ENCODE data around the gene RTKN2.

- no peak for TF ChIP-seq CTCF (IDR thresholded peaks at IDR 0.05)
- TF ChIP-seq POLR2A (IDR thresholded peaks at IDR 0.05) = no peak
Measured at GRCh38 chr10:62243647-62243997, 25.0 kb downstream of the RTKN2 start.
